ENCODE measurements around the gene LCOR.
A peak's percentile ranks its signal among the peaks of the same experiment; 100 is the strongest.

The LCOR gene

DNA sequence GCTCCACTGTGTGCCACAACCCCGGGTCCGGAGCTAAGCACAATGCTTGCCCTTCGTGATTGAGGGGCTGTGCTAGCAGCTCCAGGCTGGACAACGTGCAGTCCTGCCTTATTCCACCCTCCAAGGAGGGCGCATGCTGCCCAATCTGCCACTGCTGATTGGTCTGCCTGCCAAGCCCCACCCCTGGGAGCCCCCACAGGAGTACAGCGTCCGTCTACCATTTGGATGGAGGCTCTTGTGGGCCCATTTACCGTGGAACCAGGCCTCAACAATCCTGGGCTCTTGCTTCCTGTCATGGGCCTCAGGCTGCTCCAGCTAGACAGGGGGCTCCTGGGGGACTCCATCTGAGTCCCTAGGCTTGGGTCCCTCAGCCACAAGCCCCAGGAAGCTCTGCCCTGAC is 180.4 kb downstream of the LCOR start:
- DNase-seq (ENCODE audit: low read depth in 2 of 2): no peak

DNA sequence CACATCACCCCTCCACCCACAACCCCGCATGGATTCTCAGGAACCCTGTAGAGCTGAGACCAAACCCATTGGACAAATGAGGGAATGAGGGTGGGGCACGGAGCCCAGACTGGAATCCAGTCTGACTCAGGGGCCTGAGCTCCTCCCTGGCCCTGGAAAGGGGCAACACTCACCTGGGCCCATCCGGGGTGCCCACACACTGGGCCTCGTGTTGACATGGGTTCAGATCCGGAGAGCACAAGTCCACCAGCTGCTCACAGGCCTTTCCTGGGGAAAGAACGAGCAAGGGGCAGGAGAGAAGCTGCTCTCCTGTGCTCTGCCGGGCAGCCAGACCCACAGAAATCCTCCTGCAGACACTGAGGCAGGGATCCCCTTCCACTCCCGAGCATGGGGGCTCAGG is 181.5 kb downstream of the LCOR start:
- DNase-seq (ENCODE audit: low read depth in 2 of 2): no peak

DNA sequence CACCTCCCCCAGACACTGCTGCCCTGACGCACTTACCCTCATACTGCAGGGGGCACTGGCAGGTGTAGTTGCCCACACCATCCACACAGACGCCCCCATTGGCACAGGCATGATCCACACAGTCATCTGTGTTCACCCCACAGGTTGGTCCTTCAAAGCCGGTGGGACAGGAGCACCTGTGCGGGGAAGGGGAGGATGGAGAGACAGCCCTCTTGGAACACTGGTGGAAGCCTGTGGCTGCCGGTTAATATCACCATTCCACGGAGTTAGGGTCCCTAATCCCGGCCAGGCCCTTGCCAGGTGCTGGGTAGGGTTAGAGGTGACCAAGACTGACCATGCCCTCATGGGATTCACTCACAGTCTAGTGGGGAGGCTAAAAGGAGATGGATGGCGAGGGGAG is 181.9 kb downstream of the LCOR start:
- no peak for DNase-seq (ENCODE audit: low read depth in 2 of 2)

DNA sequence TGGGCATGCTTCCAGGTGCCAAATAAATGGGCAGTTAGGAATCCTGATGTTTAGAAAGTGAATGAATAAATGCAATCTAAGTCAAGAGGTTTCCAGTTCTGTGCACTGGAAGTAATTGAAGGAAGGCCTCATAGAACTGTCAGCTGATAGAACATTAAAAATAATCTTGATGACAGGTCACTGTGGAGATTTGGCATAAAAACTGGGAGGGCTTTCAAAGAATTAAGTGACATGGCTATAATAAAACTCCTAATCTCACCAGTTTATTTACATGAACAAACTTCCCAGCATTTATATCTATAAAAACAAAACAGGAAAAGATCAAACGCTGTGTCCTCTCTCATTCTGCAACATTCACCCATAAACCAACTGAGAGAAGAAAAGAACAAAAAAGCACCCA is 183.1 kb downstream of the LCOR start:
- DNase-seq (ENCODE audit: low read depth in 2 of 2): no peak

DNA sequence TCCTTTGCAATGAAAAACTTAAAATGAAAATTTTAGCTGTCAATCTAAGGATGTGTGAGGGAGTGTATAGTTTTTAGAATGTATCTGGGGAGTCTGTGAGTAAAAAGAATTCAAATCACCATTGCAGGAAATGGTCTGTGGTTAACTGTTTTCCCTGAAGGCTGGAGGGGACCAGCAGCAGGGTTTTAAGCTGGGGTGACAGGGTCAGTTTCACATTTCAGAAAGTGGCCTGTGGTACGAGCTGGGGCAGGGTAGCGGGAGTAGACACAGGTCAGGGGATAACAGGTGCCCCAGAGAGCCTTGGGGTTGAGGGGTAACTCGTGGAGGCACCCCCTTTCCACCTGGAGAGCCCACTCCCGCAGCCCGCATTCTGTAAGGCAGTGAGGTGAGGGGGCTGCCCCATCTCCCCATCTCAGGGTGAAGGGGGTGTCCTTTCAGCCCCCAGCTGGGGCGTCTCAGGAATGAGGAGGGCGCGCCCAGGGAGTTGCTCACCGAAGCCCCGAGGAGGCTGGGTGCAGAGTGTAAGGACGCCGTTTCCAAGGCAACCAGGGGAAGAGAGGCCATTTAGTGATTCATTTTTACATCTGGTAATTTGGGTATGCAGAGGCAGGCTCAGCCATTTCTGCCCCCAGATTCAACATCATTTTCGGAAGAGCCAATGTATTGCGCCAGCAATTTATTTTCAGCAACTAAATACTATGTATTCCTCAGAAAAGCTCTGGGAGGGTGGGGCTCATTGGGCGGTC is 184.8 kb downstream of the LCOR start:
- peak; percentile 8 to 32 for DNase-seq (ENCODE audit: low read depth in 2 of 2)

DNA sequence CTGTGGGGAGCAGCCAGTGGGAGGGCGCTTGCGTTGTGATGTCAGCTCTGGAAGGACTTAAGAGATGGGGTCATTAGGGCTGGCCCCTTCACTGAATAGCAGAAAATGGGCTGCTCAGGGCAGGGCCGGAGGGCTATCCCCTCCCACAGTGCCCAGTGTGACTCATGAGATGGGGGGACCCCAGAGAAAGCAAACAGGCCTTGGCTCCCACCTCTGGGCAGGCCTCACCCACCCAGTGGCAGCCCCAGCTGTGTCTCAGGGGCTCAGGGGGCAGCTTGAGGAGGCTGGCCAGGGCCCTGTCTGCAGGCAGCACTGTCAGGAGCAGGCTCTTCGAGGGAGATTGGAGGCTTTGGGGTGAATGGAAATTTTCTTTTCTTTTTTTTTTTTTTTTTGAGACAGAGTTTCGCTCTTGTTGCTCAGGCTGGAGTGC is 185.4 kb downstream of the LCOR start:
- no peak for DNase-seq (ENCODE audit: low read depth in 2 of 2)

DNA sequence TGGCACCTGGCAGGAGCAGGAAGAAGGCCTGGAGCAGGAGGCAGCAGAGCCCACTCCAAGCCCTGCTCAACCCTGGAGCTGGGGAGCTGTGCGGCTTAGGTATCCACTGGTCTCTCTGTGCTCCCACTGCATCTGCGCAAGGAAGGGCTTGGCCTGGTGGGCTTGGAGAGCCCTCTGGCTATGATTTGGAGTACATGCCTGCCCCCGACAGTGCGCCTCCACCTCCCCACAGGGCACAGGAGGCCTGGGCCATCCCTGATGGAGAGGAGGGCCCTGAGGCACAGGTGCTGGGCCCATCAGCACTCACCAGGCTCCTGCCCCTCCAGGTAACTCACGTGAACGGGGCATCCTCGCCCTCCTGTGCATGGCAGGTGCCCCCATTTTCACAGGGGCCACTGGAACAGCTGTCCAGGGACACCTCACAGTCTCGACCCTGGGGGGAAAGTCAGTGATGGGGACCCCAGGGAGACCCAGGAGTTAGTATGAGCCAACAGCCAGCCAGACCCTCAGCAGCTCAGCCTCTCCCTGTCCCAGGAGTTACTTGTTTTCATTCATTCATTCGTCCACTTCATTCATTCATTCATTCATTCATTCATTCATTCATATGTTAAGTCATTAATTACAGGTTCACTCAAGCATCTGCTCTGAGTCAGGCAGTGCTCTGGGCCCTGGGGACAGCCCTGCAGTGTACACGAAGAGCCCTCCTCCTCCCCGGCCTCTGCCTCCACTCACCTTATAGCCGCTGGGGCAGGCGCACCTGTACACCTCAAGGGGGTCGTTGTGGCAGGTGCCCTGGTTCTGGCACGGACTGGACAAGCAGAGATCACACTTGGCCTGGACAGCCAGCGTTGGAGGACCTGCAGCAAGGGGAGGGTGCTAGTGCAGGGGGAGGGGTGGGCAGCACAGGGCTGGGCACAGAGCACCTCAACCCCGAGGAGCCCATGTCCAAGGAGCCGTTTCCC is 186.4 kb downstream of the LCOR start:
- no peak for DNase-seq (ENCODE audit: low read depth in 2 of 2)

DNA sequence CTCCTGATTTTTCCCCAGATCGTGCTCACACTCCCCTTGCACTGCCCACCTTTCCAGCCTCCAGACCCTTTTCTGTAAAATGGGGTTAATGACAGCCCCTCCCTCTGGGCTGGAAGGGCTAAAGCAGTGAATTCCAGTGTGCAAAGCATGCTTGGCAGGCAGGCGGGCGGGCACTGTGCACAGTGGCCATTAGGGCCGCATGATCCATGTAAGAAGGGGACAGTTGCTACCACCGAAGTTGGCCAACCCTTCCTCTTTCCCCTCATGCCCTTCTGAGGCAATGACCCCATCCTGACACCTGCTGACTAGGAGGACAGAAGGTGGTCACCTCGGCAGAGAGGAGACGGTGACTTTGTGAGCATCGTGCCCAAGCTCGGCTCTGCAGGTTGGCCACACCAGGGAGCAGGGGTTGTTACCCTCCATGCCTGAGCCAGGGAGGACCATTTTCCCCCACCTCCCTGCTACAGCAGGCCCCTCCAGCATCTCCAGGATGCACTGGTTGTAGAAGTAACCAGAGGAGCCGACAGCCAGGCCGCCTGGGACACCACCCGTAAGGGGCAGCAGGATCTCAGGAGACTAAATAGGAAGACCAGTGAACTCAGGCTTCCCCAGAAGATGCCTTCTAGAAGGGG is 187.2 kb downstream of the LCOR start:
- DNase-seq (ENCODE audit: low read depth in 2 of 2): no peak

DNA sequence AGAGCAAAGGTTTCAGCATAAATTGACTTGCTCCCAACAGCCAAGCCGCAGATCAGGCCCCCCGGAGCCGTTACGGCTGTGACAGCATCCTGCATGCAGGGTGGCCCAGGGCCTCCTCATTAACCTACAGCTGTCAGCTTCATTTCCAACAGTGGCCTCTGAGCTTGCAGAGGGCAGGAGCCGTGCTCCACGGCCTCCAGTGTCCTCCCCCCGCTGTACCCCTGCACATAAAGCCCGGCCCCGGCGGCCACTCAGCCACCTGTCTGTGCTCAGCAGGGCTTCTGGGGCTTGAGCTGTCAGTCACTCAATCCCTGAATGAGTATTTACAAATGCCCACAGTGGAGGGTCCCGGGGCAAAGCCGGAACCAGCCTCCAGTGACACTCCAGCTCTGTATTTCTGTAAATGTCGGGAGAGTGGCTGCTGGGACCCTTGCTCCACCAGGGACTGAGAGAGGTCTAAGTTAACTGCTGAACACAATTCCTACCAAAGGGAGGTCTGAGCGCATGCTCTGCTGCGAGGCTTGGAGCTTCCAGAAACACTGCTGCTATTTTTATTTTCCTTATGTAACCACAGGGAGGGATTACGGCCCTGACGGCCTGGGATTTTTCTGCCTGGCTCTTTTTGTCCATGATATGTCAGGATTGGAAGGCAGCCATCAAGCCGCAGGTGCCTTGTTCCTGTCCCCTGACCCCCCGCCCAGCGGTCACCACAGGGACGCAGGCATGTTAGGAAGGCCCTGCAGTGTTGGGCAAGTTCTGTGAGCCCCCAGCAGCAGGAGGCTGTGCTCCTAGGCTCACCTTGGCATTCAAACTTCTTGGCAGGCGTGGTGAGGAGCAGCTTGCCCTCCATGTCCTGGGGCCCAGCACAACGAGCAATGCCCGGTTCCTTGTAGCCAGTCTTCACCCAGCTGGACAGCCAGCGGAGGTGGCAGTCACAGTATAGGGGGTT is 188.6 kb downstream of the LCOR start:
- no peak for DNase-seq (ENCODE audit: low read depth in 2 of 2)

DNA sequence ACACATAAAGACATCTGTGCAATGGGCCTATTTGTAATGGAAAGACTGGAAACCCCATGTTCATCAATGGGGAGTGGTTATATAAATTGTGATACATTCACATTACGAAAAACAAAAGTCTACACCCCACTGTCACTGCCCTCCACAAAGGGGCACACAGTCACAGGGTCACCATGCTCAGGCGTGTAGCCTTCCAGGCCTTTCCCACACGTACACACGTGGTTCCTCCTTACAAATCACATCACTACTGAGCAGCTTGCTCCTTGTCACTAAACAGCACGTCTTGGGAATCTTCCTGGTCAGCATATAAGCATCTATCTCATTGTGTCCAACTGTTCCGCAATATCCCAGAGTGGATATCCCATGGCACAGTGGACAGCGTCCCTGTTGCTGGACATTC is 190.5 kb downstream of the LCOR start:
- no peak for DNase-seq (ENCODE audit: low read depth in 2 of 2)

DNA sequence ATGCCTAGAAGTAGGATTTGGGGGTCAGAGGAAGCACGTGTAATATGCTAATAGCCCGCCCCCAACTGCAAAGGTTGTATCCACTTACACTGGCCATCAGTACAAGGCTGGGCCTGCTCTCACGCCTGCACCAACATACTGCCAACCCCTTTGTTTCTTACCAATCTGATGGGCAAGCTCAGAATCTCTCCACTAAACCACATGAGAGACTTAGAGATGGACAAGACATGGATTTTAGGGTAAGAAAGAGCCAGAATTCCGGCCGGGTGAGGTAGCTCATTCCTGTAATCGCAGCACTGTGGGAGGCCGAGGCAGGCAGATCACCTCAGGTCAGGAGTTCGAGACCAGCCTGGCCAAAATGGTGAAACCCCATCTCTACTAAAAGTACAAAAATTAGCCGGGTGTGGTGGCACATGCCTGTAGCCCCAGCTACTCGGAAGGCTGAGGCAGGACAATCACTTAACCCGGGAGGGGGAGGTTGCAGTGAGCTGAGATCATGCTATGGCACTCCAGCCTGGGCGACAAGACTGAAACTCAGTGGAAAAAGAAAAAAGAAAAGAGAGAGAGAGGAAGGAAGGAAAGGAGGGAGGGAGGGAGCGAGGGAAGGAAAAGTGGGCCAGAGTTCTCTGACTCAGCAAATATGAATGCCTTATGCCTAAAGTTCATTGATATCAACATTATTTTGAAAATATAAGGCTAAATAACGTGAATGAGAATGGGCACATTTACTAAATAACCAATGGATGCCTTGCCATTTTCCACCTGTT is 191.5 kb downstream of the LCOR start:
- no peak for DNase-seq (ENCODE audit: low read depth in 2 of 2)

DNA sequence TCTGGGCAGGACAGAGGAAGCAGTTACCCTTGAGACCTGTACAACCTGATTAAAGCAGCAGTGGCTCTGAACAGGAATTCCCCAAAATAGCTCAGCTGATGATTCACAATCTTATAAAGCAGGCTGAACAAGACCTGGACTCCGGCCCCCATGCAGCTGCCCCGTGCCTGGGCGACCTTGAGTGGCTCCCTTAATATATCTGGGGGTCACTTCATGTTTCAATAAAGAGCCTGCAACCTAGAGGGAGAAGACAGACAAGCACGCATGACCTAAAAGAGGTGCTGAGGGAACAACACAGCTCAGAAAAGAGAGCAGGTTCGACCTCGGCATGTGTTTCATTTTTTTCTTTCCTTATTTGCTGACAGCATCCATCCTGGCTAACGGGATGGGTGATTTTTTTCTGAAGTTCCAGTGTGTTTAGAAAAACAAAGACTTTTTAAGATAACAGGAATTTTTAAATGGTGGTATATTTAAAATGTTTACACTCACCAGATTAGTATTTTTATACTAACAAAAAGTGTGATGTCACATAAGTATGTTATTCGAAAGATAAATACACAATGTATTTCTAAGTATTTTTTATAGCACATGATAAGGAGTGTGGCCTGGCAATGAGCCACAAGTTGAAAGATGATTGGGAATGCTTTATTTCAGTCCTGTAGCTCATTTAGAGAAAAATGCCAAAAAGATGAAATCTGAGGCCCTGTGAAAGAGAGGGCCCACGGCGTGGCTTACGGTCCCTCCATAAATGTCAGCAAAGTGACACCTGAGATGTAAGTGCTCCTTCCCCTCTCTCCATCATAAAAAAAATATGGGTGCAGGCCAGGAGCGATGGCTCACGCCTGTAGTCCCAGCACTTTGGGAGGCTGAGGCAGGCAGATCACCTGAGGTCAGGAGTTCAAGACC is 192.3 kb downstream of the LCOR start:
- DNase-seq (ENCODE audit: low read depth in 2 of 2): no peak

DNA sequence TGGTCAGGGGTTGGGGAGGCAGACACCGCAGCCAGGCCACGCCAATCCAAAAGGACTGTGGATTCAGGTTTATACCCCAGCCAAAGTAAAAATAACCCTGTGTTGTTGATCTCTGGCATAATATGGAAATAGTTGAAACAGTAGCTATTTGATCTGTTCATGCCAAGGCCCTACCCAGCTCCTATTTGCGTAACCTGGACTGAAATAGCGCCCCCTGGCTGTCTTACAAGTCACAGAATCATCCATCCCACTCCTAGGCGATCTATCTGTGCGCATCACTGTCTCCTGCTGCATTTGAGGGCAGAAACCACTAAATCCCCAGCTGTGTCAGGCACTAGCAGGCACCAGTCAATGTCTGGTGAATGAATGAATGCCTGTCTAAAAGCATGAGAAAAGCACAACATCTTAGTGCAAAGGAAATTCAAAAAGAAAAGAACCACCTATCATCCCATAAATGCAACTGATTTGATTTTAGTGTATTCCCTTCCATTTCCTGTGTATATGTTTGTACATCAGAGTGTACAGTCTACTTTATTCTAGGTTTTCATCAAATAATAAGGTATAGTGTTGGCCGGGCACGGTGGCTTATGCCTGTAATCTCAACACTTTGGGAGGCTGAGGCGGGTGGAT is 193.6 kb downstream of the LCOR start:
- peak; percentile 28 to 44 for DNase-seq (ENCODE audit: low read depth in 2 of 2)

DNA sequence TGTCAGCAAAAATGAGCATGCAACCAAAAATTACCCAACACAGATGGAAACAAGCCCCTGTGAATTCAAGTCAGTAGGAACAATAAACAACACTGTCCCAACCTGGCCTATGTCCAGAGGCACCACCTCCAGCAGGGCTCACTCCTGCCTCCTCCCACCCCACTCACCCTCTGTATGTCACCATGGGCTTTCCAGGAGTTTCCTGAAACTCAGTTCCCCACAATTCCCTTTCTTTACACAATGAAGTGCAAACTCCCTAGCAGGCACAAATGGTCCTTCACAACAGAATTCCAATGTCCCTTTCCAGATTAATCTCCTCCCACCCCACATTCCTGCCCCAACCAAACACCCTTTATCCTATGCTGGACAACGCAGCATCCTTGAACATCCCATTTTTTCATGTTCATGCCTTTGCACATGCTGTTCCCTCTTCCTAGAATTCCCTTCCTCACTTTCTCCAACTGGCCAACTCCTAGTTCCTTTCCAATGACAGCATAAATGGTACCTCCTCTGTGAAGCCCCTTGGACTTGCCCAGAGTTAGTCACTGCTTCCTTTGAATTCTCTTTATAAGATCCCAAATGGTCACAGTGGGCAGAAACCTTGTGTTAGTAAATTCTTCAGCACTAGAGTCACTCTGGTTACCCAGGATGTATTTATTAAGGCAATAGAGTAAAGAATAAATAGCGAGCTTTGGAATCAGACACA is 196.2 kb downstream of the LCOR start:
- no peak for DNase-seq (ENCODE audit: low read depth in 2 of 2)

DNA sequence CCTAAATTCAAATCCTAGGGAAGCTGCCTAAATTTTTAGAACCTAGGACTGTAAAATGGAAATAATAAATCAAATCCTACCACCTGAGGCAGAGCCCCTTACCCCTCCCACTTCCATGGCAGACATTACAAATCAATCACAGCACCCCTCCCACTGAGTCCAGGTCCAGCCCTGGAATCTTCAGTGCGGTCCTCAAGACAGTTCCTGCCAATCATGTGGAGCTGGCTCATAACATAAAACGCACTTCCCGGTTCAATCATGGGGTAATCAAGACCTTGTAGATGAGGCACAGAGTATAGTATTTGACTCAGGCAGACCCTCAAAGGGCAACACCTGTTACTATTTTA is 196.7 kb downstream of the LCOR start:
- no peak for DNase-seq (ENCODE audit: low read depth in 2 of 2)

DNA sequence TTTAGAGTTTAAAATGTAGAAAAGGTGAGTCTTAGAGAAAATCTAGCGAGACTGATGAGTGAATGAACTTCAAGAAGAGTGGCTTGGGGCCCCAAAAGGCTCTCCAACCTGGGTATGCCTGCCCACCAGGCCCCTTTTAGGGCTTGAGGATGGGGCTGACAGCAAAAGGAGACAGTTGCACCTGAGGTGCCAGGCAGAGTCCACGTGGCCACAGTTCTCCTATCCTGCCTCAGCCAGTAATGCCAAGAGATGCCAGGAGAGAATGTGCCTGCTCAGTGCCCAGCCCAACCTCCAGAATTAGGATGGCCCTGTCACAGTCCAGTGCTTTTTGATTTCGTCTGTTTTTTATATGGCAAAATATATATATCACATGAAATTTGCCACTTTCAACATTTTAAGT is 197.2 kb downstream of the LCOR start:
- DNase-seq (ENCODE audit: low read depth in 2 of 2): no peak

DNA sequence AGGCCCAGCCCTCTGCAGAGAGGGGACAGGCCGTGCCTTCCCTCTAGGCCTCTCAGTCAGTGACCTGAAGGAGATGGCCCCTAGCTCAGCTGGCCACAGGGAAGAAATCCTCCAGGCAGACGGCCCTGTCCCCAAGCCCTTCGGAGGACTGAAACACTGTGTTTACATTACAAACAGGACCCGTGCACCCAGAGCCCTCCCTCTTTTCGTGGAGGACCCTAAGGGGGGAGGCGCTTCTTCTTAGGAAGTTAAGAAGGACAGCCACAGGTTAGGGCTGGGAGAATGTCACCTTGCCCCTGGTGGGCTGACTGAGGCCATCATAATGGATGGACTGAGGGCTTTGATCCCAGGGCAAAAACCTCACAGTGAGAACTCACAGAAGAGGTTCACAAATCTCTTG is 198.8 kb downstream of the LCOR start:
- no peak for DNase-seq (ENCODE audit: low read depth in 2 of 2)

DNA sequence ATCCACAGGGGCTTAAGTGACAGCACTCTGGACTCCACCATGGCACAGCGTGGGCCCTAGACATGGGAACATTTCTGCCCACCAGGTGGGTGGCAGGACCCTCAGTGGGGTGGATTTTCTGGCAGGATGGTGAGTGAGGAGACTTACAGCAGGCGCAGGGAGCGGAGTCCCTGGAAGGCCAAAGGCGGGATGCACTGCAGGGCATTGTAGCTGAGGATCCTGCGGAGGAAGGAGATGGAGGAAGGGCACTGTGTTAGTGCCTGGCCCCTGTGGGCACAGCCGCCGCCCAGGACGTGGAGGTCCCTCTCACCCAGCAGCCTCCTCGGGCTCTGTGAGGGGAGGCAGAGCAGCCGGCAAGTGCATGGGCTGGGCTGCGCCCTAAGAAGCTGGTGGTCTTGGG is 199.4 kb downstream of the LCOR start:
- DNase-seq (ENCODE audit: low read depth in 2 of 2): no peak

DNA sequence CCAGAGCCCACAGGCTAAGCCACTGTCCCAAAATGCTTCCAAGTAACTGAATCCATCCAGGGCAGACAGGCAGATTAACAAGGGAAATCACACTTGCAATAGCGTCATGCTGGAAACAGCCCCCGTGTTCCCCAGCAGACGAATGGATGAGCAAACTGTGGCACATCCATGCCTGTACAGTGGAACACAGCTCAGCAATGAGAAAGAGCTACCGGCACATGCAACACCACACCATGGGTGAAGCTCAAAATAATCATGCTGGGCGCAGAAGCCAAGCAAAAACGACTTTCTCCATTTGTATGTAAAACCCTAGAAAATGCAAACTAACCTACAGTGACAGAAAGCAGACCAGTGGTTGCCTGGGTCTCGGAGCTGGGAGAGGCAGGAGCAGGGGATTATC is 200.5 kb downstream of the LCOR start:
- no peak for DNase-seq (ENCODE audit: low read depth in 2 of 2)
